GM15510 (cell line): ENCODE data around the gene ERP29.

Experiments
- POLR2A ChIP-seq: IDR thresholded peaks from 3 replicates; pipeline ENCODE4 v1.6.1; 2011; ENCODE audit warnings: borderline replicate concordance; ENCODE audit not compliant: insufficient read length; ENCODE audit errors: extremely low read depth

ERP29 gene

DNA sequence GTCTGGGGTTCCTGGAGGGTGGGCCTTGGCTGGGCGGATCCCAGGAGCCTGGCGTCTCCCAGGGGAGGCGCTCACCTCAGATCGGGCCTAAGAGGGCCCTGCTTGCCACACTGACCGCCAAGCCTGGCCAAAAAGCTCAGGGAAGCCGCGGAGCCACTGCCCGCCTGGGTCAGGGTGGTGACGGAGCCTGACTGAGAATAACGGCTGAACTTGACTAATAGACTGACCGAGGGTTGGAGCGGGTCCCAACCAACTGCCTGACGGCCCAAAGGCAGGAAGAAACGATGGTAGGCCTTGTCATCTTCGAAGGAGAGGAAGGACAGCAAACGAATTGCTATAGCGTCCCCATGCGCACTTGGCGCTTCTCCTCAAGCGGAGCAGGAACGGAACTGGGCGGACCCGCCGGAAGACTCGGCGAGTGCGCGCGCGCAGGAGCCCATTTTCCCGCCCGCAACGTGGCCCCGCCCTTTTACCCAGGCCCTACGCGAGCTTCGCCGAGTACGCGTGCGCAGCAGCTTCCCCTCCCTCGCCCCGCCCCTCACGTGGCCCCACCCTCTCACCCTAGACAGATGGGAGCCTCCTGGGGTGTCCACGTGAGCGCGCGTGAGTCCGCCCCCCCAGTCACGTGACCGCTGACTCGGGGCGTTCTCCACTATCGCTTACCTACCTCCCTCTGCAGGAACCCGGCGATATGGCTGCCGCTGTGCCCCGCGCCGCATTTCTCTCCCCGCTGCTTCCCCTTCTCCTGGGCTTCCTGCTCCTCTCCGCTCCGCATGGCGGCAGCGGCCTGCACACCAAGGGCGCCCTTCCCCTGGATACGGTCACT lies at the start of gene ERP29, which contains the start of gene TMEM116:
ERP29 (plus strand) TSS at position 652 of the 826 bp plus-strand sequence; CDS start at position 692, 40 bp downstream.
TMEM116 (minus strand) TSS at position 391 of the 826 bp plus-strand sequence. CDS start 7,895 bp downstream, outside the sequence.
- peak; percentile 94 for TF ChIP-seq POLR2A

DNA sequence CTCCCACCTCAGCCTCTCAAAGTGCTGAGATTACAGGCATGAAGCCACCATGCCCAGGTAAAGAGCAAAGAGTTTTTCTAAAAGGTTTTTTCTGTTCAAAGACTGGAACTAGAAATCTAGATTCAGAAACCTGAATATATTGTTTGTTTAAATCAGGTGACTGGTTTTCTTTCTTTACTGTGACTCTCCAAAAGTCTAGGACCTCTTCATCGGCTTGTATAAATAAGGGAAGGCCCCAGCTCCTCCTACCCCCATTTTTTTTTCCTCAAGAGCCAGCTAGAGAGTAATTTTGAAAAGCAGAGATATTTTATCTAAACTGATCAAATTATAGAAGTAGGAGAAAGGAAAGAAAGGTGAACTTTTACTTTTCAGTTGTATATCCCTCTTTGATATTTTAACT lies 48.3 kb upstream of the ERP29 start:
- no peak for TF ChIP-seq POLR2A

DNA sequence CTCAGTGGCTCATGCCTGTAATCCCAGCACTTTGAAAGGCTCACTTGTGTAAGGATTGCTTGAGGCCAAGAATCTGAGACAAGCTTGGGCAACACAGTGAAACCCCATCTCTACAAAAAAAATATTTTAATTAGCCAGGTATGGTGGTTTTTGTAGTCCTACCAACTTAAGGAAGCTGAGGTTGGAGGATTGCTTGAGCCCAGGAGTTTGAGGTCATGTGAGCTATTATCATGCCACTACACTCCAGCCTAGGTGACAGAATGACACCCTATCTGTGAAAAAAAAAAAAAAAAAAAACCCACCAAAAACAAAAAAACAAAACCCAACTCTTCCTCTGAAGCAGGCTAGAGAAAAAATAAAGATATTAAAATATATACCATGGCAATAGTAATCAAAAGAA lies 41.4 kb upstream of the ERP29 start:
- no peak for TF ChIP-seq POLR2A

DNA sequence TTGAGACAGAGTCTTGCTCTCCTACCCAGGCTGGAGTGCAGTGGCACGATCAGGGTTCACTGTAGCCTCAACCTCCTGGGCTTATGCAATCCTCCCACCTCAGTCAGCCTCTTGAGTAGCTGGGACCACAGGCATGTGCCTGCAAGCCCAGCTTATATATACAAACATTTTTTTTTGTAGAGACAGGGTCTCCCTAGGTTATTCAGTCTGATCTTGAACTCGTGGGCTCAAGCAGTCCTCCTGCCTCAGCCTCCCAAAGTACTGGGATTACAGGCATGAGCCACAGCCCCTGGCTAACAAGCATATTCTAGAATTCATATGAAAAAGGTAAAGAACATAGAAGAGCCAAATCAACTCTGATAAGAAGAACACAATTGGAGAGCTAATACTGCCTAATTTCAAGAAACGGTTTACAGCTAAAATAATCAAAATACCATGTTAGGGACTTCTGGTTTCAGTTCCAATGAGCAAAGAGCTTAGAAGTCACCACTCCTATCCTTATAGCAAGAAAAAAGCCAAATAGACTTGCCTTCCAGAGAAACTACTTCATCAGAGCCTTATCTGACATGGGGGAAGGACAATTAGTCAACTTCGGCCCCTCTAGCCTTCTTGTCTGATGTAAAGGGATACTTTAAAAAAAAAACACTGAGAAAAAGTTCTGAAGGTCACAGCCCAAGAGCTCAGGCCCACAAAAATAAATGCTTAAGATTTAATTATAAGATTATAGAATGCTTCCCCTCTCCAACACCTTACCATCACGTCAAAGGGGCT lies 37.9 kb upstream of the ERP29 start:
- TF ChIP-seq POLR2A = no peak

DNA sequence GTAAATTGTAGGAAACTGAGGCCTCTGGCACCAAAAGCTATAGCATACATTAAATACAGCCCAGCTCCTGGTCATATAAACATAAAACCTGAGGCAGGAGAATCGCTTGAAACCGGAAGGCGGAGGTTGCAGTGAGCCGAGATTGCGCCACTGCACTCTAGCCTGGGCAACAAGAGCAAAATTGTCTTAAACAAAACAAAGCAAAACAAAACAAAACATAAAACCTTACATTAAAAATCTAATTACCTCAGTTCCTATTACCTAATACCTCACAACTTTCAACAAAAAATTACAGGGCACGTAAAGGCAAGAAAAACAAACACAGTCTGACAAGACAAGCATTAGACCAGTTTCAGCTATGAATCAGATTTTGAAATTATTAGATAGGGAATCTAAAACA lies 36.9 kb upstream of the ERP29 start:
- no peak for TF ChIP-seq POLR2A

DNA sequence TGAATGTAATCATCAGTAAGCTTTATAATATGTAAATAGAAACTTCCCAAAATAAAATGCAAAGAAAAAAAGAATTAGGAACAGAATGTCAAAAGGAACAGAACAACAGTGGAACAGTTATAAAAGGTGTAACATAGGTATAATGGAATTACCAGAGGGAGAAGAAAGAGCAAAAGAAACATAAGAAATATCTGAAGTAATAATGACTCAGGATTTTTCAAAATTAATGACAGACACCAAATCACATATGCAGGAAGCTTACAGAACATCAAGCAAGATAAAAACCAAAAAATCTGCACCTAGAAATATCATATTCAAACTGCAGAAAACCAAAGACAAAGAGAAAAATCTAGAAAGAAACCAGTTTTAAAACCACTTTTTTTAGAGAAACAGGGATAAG lies 36.4 kb upstream of the ERP29 start:
- TF ChIP-seq POLR2A = no peak

DNA sequence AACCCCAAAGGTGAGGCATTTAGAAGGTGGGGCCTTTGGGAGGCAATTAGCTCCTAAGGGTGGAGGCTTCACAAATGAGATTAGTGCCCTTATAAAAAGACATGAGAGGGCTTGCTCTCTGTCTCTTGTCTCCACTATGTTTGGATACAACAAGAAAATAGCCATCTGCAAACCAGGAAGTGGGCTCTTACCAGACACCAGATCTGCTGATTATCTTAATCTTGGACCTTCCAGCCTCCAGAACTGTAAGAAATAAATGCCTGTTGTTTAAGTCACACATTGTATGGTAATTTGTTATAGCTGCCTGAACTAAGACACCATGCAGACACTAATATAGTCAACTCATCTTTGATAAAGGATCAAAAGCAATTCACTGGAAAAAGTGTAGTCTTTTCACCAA lies 34.7 kb upstream of the ERP29 start:
- TF ChIP-seq POLR2A = no peak

DNA sequence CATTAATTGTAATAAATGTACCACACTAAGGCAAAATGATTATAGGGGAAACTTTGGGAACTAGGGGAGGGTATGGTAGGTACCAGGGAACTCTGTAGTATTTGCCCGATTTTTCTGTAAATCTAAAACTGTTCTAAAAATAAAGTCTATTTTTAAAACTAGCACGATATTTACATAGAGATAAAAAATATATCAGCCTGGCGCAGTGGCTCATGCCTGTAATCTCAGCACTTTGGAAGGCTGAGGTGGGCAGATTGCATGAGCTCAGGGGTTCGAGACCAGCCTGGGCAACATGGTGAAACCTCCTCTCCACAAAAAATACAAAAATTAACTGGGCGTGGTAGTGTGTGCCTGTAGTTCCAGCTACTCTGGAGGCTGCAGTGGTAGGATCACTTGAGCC lies 32.6 kb upstream of the ERP29 start:
- TF ChIP-seq POLR2A = no peak

DNA sequence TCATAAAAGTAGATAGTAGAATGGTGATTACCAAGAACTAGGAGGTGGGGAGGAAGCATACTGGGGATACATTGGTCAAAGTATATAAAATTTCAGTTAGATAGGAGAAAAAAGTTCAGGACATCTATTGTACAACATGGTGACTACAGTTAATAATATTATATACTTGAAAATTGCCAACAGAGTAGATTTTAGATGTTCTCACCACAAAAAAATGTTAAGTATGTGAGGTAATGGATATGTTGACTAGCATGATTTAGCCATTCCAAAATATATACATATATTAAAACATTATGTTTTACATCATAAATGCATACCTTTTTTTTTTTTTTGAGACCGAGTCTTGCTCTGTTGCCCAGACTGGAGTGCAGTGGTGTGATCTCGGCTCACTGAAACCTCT lies 31.2 kb upstream of the ERP29 start:
- TF ChIP-seq POLR2A = no peak

DNA sequence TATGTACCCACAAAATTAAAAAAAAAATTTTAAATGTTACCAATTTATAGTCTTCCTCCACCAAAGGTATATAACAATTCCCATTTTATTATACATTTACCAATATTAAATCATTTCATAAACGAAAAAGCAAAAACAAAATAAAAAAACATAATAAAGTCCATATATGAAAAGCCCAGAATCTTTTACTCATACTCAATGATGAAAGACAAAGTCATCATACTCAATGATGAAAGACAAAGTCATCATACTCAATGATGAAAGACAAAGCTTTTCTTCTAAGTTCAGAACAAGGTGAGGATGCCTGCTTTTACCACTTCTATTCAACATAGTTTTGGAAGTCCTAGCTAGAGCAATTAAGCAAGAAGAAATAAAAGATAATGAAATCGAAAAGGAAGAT lies 28.4 kb upstream of the ERP29 start:
- no peak for TF ChIP-seq POLR2A

DNA sequence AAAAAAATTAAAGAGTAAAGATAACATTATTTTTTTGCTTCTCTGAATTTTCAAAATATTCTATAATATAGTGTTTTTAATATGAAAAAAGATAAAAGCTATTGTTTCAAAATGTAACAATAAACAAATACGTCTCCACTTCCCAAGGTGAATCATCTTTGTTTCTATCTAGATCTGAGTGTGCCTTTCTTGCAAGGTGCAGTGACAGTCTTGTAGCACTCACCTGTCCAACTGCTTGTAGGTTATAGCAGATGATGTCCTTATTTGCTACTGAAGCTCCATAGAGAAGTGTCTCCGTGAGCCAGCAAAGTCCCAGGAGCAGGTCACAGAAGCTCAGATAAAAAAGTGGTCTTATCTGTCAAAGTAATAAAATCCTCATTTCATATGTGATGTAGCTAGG lies 21.7 kb upstream of the ERP29 start:
- no peak for TF ChIP-seq POLR2A

DNA sequence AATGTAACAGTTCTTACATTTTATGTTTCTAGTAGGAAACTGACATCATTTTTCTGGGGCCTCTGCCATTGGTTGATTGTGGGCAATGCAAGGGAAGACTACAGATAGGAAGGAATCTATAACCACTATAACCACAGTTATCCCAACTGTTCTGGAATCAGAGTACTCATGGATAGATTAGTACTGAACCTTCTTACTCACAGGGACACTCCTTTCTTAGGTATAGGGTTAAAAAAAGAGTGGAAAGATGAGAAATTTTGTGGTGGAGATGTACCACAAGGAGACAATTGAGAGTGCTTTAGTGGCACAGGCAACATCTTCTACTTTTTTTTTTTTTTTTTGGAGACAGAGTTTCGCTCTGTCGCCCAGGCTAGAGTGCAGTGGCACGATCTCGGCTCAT lies 21.3 kb upstream of the ERP29 start:
- TF ChIP-seq POLR2A = no peak

DNA sequence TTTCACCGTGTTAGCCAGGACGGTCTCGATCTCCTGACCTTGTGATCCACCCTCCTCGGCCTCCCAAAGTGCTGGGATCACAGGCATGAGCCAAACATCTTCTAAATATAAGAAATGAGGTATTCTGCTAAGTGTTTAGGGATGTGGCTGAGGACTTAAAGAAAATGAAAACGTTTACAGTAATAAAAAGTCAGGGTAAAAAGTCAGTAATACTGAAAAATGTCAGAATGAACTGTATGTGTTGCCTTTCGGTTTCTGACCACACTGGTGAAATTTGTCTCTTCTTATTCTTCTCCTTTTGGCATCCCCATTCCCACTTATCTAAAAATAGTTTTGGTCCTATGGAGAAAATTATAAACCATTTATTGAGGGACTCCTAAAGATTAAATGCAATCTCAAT lies 20.8 kb upstream of the ERP29 start:
- no peak for TF ChIP-seq POLR2A

DNA sequence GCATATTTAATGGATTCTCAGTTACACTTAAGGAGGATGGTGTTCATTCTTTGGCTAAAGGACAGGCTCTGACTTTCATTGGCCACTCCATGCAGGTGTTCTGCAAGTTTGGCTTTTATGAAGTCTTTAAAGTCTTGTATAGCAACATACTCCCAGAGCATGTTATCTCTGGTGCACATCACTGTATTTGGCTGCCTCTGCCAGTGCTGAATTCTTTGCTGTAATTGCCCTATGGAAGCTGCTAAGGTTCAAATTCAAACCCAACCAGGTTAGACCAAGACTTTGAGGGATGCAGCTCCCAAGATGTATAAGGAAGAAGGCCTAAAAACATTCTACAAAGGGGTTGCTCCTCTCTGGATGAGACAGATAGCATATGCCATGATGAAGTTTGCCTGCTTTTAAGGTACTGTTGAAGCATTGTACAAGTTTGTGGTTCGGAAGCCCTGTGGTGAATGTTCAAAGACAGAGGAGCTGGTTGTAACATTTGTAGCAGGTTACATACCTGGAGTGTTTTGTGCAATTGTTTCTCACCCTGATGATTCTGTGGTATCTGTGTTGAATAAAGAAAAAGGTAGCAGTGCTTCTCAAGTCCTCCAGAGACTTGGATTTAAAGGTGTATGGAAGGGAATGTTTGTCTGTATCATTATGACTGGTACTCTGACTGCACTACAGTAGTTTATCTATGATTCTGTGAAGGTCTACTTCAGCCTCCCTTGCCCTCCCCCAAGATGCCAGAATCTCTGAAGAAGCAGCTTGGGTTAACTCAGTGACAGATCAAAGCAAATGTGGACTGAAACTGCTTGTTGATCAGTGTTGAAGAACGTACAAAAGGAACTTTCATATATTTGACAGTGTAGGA lies 19.7 kb upstream of the ERP29 start:
- no peak for TF ChIP-seq POLR2A
